GM12801 (cell line): Measurements from ENCODE around the gene FAM20A.

Experiments used
- TF ChIP-seq, protein P1 (sequence below): IDR thresholded peaks from one replicate; pipeline ENCODE4 v1.5.1; 2011; ENCODE audit warnings: control low read depth; ENCODE audit not compliant: insufficient read length; ENCODE audit errors: extremely low read depth

Gene FAM20A

DNA sequence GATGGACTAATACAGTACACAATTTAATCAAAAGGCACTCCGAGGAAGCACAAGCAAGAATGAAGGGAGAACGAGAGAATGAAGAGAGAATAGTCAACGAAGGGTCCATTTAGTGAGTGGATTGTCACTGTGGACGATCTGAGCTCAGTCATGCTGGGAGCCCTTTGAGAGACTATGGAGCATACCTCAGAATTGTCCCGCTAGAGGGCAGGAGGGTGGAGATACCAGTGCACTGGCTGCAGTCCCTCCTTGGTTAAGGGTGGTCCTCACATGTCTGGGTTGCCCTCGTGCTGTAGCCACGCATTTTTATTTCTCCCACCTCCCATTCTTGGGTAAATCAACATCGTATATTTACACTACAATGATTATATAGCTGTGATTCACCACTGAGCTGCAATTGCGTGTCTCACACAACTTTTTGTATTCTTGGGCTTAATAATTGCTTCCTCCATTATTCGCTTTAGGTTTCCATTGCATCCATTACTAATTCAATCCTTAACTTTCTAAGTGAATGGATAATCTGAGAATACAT is 33.2 kb upstream of the FAM20A start:
- TF ChIP-seq, protein P1, sequence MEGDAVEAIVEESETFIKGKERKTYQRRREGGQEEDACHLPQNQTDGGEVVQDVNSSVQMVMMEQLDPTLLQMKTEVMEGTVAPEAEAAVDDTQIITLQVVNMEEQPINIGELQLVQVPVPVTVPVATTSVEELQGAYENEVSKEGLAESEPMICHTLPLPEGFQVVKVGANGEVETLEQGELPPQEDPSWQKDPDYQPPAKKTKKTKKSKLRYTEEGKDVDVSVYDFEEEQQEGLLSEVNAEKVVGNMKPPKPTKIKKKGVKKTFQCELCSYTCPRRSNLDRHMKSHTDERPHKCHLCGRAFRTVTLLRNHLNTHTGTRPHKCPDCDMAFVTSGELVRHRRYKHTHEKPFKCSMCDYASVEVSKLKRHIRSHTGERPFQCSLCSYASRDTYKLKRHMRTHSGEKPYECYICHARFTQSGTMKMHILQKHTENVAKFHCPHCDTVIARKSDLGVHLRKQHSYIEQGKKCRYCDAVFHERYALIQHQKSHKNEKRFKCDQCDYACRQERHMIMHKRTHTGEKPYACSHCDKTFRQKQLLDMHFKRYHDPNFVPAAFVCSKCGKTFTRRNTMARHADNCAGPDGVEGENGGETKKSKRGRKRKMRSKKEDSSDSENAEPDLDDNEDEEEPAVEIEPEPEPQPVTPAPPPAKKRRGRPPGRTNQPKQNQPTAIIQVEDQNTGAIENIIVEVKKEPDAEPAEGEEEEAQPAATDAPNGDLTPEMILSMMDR = no peak

DNA sequence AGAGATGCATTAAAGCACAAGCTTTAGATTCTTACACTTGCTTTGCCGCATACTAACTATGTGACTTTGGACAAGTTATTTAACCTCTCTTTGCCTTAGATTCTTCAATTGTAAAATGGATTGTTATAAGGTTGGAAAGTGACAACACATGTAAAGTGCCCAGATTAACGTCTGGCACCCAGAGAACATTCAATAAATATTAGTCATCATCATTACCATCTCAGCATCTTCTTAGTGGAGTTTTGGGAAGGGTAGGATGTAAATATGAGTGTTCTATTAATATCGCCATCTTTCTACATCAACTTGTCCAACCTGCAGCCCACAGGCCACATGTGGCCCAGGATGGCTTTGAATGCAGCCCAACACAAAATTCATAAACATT is 27.4 kb upstream of the FAM20A start:
- TF ChIP-seq, protein P1 = no peak

DNA sequence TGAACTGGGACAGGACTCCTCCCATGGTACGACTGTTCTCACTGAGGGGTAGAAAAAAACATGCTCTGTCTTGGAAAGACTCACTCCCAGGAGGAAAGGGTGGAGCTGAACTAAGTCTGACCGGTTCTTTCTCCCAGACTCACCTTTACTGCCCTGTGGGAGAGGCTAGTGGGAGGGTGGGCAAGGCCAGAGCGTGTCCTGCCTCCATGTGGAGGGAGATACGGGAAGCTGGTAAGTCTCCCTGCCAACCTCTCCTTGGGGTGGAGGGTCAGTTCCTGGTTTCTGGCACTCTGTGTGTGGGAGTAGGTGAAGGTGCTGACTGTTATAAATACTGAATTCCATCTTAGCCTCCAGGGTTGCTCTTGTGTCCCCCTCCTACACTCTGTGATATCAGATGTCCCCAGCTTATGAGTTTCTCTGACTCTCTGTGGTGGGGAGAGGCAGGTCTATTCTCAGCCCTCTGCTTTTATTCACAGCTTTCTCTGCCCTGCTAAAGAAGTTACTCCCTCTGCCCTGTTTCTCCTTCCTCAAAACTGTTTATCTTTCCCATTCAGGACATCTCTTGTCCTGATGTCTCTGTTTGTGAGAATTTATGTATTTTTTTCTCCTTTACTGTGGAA is 26.9 kb upstream of the FAM20A start:
- TF ChIP-seq, protein P1 = no peak

DNA sequence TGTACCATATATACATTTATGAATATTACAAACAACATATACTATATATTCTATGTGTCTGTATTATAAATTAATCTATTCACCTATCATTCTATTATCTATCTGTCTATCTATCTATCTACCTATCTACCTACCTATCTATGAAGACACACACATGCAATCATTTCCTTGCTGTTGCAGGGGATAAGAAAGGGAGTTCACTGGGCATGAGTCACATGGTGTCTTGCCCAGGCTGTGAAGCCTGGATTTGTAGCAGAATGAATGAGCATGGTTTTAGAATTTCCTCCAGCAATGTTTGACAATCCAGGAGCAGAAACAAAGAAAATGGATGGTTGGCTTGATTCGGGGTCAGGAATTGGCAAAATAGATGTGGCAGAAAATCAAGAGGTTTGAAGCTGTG is 23.2 kb upstream of the FAM20A start:
- TF ChIP-seq, protein P1 = no peak

DNA sequence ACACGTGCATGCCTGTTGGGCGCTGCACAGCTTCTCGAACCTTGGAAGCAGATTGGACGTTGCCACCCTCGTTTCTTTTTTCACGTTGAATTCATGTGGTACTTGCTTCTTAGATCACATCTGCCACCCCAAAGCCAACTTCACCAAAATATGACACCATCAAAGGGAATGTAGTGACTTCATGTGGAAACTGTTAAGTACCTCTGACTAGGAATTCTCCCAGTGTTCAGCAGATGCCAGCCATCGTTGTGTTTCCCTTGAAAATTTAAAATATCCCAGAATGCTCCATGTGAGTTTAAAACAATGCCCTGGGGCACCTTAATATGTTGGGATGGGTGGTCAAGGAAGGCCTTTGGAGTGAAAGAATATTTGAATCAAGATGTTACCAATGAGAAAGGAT is 22.6 kb upstream of the FAM20A start:
- TF ChIP-seq, protein P1 = no peak

DNA sequence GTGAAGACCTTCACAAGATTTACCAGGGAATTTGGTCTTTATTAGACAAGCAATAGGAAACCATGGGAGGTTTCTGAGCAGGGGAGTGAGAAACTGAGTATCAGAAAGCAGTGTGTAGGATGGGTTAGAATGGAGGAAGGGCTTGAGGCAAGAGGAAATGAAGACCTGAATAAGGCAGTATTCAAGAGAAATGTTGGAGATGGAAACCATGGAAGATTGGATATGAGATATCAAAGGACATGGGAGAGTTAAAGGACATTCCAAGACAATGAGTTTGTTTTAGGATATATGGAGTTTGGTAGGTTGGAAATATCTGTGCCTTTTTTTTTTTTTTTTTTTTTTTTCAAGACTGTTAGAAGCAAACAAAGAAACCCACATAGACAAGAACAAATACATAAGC is 21.3 kb upstream of the FAM20A start:
- TF ChIP-seq, protein P1 = no peak

DNA sequence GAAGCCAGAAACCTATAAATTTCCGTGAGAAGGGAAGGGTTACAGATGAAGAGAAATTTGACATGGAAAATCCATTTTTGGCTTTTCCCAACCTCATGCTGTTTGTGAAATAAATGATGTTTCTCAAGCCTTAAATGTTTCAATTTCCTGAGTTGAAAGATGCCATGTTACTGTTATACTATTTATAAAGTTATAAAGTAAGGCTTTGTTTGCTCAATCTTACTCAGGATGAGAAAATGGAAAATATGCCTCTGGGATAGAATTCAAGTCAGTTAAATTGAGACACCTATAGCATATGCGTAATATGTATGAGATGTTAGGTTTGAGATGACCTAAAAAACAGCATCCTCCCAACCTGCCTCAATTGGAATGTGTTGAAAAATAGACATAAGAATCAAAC is 19.9 kb upstream of the FAM20A start:
- TF ChIP-seq, protein P1 = no peak
